ENCODE data around the gene TCERG1L.
A peak's percentile ranks its signal among the peaks of the same experiment; 100 is the strongest.

The TCERG1L gene

DNA sequence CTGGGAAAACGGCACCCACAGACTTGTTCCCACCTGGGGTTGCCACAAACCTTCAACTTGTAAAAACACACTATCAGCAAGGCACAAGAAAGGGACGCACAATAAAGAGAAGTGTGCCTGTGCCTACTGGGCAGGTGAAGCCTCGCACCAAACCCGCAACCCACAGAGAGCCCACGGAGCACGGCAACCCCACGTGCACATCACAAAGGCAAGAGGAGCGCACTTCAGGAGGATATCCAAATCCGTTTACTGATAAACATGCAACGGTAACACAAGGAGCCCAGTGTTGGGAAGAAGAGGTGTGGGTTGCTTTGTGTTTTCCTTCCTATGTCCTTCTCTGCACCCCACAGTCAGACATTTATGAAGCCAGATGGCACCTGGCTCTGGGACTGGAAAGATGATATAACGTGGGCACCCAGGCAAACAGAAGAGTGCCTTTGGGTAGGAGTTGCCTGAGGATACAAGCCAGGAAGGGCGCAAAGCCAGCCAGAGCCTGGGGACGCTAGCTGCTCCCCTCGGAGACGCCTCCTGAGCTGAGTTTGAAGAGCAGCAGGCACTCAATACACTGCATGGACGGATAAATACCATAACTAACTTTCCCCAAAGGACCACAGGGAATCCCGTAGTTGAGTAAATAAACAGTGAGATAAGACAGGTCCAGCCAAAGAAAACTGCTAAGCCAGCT is 41.6 kb downstream of the TCERG1L start:
- peak; percentile 75 for DNase-seq

DNA sequence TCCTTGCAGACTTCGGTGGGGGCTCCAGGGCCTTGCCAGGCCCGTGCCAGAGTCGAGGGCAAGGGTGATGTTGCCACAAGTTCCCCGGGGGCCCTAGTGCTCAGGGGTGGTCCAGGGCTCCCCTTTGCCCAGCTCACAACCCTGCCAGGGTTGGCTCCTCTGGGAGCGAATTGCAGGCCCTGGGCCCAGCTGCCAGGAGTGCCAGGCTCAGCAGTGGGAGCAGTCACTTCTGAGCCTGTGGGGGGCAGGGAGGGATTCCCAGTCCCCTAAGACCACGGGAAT is 43.8 kb downstream of the TCERG1L start:
- no peak for DNase-seq

DNA sequence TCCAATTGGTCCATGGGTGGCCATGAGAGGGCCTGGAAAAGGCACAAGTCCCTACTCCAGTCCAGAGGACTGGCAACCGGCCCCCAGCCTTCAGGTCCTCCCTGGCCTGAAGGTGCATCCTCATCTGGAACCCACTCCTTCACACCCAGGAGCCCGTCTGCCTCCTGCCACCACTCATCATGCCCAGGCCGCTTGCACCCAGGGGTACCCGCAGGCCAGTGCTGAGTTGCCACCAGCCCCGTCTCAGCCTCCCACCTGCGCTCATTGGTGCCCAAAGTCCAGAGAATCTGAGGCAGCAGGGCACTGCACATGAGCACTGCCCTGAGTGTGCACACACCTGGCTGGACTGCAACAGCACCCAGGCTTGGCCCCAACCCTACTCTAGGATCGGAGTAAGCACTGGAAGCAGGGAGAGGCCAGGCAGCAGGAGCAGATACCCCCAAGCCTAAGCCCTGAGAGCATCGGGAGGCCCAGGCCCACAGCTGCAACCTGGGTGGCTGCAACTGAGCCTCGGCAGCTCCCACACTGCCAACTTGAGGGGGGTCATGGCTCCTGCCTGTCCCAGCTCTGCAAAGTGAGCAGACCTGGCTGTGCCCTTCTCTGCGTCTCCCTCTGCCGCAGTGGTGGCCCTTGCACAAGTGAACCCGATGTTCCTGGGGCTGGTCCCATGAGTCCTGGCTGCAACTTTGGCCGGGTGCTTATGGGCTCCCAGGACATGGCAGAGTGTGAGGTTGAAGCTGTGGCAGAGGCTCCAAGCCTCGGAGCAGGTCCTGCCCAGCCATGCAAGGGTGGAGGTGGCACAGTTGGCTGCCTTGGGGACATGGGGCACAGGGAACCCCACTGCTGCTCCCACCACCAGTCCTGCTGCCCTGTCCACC is 44.3 kb downstream of the TCERG1L start:
- no peak for DNase-seq

DNA sequence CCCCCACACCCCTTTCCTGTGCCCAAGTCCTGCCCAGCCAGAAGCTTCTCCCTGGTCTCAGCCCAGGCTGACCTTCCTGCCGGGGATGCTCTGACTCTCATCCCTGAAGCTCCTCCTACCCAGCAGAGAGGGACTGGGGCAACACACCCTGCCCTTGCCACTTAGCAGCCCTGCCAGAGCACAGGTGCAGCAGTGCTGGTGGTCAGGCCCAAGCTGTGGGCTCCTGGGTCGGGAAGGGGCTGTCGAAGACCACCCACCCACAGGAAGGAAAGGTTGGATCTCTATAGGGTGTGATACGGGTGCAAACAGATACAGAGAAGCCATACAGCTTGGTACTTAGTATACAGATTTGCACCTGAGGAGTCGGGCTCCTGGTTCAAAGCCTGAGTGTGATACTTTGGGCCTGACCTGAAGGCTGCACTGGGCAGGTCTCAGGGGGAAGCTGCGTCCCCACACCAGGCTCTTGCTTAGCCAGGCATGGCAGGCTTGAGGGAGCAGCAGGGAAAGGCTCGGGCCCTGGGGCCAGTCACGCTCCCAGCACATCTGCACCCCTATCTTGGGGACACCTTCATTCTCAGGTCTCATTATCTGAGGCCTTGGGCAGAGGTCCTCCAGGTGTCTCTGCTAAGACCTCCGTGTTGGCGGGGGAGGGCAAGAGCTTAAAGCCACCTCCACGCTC is 47.3 kb downstream of the TCERG1L start:
- no peak for DNase-seq

DNA sequence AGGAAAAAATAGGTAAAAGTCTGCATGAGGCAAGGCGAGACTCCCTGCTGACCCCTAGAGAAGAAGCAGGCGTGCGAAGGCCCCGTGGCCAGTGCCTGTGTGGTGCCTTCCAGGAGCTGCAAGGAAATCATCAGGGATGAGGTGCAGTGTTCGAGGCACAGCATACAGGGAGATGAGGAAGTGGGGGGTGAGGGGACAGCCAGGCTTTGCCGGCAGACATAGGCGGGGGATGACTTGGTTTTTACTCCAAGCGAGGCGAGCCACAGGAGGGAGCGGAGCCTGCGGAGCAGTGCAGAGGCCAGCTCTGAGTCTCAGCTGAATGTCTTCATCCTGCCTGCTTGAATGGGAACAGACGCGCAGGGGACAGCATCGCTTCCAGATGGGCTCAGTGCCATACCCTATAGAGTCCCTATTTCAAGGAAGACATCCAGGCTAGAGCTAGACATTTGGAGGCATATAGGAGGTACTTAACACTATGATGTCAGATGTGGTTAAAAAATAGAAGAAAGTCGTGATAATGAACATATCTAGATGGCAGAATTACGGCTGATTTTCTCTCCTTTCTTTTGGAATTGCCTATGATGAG is 49.5 kb downstream of the TCERG1L start:
- no peak for DNase-seq

DNA sequence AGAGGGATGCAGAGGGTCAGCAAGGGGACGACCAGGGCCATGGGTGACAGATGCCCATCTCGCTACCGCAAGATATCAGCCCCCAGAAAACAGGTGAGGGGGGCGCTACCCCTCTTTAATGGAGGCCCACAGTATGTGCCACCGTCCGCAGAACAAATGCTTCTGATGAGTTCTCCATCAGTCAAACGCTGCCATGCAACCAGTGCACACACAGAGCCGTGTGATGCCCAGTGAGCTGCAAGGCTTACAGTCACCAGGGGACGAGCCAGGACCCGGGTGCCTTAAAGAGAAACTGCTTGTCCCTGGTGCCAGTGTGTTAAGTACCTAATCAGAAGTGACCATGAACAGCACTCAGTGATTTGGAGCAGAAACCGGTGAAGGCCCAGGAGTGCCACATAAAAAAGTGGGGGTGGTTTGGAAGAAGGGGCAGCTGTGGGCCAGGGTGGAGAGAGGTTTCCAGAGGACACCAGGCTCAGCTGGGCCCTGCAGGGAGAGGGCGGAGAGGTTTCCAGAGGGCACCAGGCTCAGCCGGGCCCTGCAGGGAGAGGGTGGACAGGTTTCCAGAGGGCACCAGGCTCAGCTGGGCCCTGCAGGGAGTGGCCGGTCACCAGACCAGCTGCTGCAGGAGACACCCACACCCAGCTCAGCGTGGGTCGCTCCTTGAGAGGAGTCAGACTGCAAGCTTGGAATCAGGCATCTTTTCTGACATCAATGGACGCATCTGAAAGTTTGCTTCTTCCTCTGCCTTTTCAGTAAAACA is 50.9 kb downstream of the TCERG1L start:
- no peak for DNase-seq

DNA sequence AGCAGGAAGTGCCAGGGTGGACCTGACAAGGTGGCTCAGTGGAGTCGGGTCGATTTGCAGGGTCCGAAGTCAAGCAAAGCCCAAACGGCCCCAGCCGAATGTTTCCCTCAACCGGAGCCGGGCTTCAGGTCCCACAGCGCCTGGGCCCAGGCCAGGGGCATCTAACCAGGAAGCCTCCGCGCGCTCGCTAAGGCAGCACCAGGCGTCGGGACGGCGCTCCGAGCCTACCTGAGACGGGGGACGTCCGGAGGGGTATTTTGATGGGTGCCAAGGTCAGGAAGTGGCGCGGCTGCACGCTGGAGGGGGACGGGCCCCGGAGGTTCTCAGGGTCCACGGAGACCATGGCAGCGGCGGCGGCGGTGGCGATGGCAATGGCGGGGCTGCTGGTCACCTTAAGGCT is 51.5 kb downstream of the TCERG1L start:
- DNase-seq, result no peak

DNA sequence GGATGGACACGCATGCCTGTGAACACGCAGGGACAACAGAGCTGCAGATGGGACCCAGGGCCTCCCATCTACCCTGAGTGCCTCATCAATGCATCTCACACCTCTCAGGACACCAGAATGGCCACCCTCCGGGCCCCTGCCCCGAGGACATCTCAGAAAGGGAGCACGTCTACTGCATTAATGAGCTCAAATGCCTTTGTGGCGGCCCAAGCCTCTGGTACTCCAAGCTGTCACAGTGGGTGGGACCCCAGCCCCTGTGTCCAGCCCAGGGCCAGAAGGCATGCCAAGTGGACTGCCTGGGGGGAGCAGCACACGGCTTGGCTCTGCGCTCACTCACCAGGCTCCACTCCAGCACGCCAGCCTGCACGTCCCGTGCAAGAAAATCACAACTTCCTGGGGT is 52.0 kb downstream of the TCERG1L start:
- DNase-seq, result no peak

DNA sequence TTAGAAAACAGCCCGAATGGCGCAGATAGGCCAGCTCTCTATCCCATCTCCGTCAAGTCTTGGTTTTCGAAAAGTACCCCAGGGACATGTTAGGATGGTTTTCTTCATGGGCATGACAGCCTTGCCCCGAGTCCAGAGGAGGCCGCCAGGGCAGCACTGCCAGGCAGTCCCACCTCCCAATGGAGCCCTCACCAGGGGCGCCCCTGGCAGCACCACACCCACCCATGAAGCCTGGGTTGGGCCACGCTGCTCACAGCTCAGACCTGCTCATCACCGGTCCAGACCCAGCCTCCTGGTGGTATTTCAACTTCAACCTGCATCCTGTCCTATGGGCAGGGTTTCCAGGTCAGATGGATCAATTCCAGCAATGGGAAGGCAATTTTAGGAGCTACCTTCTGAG is 53.3 kb downstream of the TCERG1L start:
- DNase-seq, result no peak

DNA sequence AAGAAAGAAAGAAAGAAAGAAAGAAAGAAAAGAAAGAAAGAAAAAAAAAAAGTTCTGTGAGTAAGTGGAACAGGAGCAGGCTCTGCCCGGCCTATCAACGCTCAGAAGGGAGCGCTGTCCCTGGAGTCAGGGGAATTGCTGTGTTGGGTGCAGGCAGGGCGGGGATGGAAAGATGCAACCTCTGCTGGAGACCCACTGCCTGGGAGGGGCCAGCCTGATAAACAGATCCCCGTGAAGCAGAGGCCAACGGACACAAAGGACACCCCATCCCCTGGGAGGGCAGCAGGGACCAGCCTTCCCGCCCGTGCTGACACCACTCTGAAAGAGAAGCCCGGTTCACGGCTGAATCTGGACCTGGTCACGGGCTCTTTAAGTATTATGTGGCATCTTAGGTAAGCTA is 54.5 kb downstream of the TCERG1L start:
- no peak for DNase-seq

DNA sequence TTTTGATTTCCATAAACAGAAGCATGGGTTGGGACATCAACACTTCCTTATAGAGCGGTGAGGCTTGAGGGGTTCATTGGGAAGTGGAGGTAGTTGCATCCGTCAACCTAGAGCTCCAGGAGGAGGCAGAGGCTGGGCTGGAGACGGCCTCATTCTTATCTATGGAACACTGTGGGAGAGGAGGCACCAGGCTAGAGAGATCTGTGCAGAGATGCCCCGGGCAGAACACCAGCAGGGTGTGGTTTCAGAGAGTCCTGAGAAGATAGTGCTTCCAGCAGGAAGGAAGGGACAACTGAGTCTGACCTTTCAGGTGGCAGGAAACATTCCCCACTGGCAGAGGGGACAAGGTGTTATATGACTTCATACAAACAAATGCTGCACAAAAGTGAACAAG is 56.7 kb downstream of the TCERG1L start:
- no peak for DNase-seq

DNA sequence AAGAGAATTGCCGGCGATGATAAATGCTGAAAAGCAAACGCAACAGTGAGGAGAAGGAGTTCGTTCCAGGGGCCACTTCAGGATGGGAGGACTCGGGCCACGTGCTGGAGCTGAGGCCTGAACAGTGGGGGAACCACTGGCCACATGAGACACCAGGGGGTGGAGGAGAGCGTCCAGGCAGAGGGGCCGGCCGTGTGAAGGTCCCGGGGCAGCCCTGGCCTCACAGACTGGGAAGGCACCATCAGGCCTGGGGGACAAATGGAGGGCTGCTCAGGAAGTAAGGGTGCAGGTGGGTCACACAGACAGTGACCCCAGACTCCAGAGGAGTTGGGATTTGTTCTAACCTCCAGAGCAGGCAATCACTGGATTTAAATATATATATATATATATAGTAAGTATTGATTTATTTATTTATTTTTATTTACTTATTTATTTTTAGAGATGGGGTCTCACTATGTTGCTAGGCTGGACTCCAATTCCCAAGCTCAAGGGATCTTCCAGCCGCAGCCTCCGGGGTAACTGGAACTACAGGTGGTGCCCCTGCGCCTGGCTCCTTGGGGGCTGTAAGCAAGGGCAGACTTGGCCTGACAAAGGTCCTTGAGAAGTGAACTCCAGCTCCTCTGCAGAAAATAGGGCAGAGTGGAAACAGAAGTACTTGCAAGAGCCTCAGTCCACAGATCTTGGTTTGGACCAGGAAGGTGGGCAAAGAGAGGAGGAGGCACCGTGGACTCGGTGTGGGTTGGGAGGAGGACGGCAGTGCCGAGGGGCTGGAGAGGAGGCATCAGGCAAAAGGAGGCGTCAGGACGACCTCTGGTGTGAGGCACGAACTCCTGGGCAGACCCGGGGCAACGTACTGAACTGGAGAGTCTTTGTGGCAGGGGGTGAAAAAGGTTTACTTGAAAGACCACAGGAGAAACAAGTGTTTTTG is 57.3 kb downstream of the TCERG1L start:
- no peak for DNase-seq

DNA sequence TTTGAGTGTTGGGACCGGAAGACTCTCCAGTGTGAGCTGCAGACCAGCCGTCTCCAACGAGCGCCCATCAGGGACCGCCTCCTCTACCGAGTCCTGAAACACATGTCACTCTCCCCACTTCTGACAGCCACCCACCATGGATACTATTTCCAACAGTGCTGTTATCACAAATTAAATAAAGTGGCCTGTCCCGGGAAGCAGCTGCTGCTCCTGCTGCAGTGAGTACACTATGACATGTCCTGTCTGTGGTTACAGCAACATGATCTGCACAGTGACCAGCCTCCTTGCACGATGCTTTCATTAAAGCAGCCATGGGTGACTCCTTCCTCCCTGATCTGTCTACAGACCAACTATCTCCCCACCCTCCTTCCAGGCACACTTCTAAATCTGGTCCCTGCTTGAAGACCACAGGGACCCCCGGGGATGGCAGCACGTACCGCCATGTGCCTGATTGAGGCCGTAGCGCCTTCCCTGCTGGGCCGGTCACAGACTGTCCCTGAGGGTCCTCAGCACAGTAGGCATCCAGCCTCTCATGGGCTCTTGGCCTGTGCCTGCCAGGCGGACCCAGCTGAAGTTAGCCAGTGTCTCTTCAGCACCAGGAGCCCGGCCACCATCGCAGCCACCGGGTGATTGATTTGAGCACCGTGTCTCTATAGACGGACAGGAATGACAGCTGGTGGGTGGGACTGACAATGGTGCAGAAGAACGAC is 58.8 kb downstream of the TCERG1L start:
- DNase-seq, result no peak

DNA sequence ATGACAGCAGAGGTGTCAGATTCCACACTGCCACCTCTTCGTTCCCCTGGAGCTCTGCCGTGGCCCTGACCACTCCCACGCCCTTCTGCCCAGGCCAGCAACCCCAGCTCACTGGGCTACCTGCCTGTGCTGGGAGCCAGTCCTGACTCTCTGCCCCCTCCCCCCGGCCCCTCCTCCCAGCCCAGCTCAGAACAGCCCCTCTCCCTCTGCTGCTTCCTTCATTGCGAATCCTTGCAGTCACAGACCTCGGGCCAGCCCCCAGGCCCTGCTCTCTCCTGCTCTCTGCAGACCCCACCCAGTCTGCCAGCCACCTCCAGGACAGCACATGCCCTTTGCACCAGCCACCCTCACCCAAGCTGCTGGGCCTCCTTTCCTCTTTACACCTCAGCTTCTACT is 60.4 kb downstream of the TCERG1L start:
- DNase-seq, result no peak

DNA sequence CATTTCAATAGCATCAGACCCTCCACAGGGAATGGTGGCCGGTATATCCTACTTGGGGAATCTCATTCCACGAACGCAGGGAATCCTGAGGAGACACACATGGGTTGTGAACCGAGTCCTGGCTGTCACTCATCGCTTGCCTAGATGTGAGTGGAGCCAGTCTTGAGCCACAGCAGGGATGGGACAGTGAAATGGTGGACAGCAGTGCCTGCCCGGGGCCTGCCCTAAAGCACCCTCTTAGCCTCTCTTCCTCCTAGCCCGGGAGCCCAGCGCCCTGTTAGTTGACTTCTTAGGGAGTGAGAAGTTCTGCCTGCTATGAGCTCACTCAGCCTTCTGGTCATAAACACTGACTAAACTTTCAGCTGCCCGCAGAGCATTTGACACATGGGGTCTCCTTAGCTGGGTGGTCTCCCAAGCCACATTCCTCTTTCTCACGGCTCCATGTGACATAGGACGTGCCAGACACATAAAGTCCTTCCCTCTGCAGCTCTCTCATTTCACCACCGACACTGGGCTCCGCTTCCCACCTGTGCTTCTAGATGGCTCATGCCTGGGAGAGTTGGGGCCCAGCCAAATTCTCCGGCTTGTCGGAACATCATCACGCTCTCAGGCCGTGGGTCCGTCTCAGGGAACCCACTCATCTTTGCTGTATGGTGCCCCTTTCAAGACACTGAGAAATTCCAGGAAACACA is 60.9 kb downstream of the TCERG1L start:
- peak; percentile 42 for DNase-seq

DNA sequence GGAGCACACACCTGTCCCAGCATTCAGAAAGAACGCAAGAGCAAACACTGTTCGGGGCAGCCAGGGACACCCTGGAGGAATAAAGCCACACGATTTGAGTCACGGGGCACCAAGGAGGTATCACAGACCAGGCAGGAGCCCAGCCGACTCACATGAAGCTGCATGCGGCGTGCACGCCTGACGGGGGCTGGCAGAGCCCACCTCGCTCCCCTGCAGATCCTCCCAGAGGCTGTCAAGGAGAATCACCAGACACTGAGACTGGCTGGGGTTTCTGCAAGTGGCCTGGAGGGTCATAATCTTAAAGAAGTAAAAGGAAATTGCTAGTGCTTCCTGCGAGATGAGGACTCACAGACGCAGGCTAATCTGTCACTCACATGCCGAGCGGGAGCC is 61.6 kb downstream of the TCERG1L start:
- no peak for DNase-seq

DNA sequence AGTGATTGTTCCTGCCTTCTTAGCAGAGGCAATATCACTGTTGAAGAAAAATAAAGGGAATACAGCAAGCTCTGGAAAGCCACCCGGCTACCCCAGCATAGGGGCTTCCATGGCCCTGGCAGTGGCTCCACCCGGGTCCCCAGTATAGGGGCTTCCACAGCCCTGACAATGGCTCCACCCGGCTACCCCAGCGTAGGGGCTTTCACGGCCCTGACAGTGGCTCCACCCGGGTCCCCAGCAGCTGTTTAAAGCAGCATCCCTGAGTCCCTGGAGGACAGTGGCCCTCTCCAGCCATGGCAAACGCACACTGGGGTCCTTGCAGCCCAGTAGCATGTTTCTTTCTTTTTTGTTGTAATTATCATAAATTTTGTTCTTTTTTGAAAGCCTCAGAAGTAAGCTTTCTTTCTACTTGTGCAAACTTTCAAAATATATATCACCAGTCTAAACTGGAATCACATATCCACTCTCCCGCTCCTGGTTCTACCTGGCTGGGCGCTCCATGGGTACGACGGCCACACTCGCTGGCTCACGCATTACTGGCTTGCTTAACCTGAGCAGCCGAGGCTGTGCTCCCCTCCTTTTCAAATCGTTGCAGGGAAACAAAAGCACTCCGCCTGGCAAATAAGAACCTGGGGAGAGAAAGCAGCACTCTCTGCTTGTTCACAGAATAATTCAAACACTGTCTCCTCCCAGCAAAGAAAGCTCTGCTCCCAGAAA is 62.1 kb downstream of the TCERG1L start:
- DNase-seq, result peak; percentile 84

DNA sequence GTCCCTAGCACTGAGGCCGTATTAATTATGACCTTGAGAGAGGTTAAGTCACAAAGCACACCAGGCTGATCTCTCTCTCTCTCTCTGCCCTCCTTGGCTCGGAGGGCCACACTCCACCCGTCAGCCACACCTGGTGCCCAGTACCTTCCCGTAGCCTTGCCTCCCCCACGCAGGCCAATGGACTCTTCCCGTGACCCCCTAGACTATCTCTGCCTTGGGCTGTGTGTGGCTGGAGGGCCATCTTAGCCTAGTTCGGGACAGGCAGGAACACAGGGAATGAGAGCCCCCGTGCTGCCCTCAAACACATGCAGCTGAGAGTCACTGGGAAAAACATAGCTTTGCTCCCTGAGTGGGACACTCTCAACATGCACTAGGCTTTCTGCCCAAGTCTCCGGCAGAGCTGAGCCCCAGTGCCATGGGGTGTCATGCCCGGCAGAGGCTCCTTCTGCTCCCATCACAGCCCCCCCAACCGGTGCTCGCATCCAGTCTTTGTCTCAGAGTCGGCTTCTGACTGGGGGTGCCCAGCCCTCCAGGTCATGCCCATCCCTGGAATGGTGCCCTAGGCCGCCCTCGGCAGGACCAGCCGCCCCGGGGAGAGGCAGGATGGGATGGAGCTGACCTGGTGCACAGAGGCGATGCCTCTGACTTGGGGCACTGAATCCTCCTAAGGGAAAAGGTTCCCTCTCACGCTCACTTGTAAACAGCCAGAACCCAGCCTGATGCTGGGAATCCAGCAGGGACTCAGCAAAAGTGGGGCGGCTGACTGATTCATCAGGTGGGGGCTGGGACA is 63.0 kb downstream of the TCERG1L start:
- no peak for DNase-seq

DNA sequence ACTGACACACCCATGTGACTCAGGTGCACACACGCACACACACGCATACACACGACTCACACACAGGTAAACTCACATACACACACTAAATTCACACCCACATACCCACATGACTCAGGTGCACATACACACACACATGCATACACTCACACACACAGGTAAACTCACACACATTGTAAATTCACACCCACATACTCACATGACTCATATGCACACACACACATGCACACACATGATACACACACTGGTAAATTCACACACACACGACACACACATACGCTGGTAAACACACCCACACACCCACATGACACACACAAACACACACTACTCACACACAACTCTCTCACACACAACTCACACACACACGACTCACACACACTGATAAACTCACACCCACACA is 63.6 kb downstream of the TCERG1L start:
- DNase-seq, result no peak

Data from NCI-H69 (cell line).